Caco-2 (cell line): ENCODE measurements around the gene BTBD9. TPM values are rescaled to one million over a fixed set of nuclear protein-coding genes. Genes with fewer than 3 reads are reported as not detected.

Source experiments
- BruUV-seq: library from RNA; stranded (reverse); fragments of 400-500 nt; replicated peaks from 2 replicates; lab custom pipeline; 2021; lab: Mats Ljungman, UMichigan
- CTCF ChIA-PET: fragments of 300-600 bp; sonication (Branson Sonifier 250); formaldehyde crosslinking; loops from one replicate; lab custom pipeline; 2022; ENCODE audit warnings: antibody characterized with exemption; lab: Charles Lee
- POLR2A ChIA-PET: fragments of 300-600 bp; sonication (Branson Sonifier 250); formaldehyde crosslinking; loops from one replicate; lab custom pipeline; 2022; ENCODE audit warnings: antibody characterized with exemption; lab: Charles Lee
- DNase-seq, 2 experiments: peaks; one replicate each; pipeline versions ENCODE4 v3.0.0 to v3.0.0-alpha.2; 2020 to 2022
- H3K27me3 ChIP-seq: replicated peaks from 2 replicates; pipeline ENCODE4 v1.6.0; 2011; ENCODE audit warnings: low read length; ENCODE audit not compliant: control insufficient read depth, insufficient read depth
- H3K36me3 ChIP-seq: 2 replicates; pipeline ENCODE4 v1.5.1; 2011; ENCODE audit warnings: low read length; ENCODE audit not compliant: control insufficient read depth, insufficient read depth
- H3K4me1 ChIP-seq: fragments of 250-450 bp; sonication (Bioruptor Pico); 2 replicates; pipeline ENCODE4 v1.5.1; 2020; ENCODE audit warnings: mild to moderate bottlenecking
- H3K4me3 ChIP-seq: 2 replicates; pipeline ENCODE4 v1.5.1; 2011; ENCODE audit warnings: low read depth, mild to moderate bottlenecking, control low read depth, low read length
- H3K9me3 ChIP-seq: fragments of 250-450 bp; sonication (Bioruptor Pico); 2 replicates; pipeline ENCODE4 v1.5.1; 2020; ENCODE audit warnings: mild to moderate bottlenecking, moderate library complexity
- H3K27ac Mint-ChIP-seq: one replicate; pipeline ENCODE4 v1.8.0; 2022; ENCODE audit warnings: mixed read lengths; ENCODE audit not compliant: unreplicated experiment
- H3K27me3 Mint-ChIP-seq: one replicate; pipeline ENCODE4 v1.8.0; 2022; ENCODE audit warnings: mixed read lengths; ENCODE audit not compliant: insufficient read depth, unreplicated experiment
- H3K36me3 Mint-ChIP-seq: one replicate; pipeline ENCODE4 v1.8.0; 2022; ENCODE audit warnings: mild to moderate bottlenecking, mixed read lengths; ENCODE audit not compliant: insufficient read depth, unreplicated experiment
- H3K4me1 Mint-ChIP-seq: one replicate; pipeline ENCODE4 v1.8.0; 2022; ENCODE audit warnings: low read depth, mixed read lengths; ENCODE audit not compliant: unreplicated experiment
- H3K4me3 Mint-ChIP-seq: one replicate; pipeline ENCODE4 v1.8.0; 2022; ENCODE audit warnings: mild to moderate bottlenecking, moderate library complexity, mixed read lengths; ENCODE audit not compliant: unreplicated experiment
- H3K9me3 Mint-ChIP-seq: one replicate; pipeline ENCODE4 v1.8.0; 2022; ENCODE audit warnings: mixed read lengths; ENCODE audit not compliant: unreplicated experiment
- intact Hi-C: fragments of 100-400 bp; cut with micrococcal nuclease; formaldehyde crosslinking; loops from one replicate; pipeline ENCODE4 v1.10.0; 2022; ENCODE audit not compliant: unreplicated experiment
- total RNA-seq: library from RNA; stranded (reverse); gene quantifications from 2 replicates; pipeline ENCODE4 v1.2.3, GENCODE V29; 2022
- TF ChIP-seq, protein P1 (sequence below), 2 experiments: fragments of 200-600 bp in 1 of 2; IDR thresholded peaks; 1 replicate in 1 of 2; 2 replicates in 1 of 2; pipeline versions ENCODE4 v1.5.1 to v1.8.0; 2011 to 2022; ENCODE audit warnings: antibody characterized with exemption in 1 of 2, control low read depth in 1 of 2, inconsistent platforms in 1 of 2, low read depth in 1 of 2, low read length in 1 of 2, mild to moderate bottlenecking in 1 of 2, moderate library complexity in 1 of 2; ENCODE audit not compliant: insufficient read depth in 1 of 2, severe bottlenecking in 1 of 2, unreplicated experiment in 1 of 2

BTBD9 gene
- total RNA-seq, 1 experiment from 2014 or later, result 19.6 TPM

DNA sequence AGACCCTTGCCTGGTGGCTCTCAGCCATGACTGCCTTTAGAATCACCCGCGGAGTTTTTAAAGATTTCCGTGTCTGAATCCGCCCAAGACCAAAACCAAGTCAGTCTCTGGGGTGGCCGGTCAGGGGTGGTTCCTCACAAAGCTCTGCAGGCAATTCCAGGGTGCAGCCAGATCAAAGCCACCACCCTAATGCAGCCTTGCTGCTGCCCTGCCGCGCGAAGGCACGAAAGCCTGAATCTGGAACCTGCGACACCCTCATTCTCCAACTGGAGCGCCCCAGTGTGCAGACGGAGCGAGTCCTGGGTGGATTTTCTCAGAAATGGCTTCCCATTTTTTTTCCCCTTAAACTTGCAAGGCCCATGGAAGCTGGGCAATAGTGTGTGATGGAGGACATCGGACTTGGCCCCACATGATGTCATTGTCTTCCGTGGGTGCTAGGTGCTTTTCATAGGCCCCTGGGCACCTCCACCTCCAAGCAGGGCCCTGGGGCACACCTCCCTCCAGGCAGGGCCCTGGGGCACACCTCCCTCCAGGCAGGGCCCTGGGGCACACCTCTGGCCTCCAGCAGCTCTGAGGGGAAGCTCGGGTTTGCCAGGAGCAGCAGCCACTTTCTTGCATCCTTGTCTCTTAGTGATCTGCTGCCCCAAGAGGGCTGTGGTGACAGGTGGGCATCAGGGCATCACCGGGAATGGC is 477.1 kb downstream of the BTBD9 start:
- Histone ChIP-seq H3K9me3 (no peaks in the 10 kb centered on the region), H3K27me3 (no peaks in the 10 kb centered on the region; the same call in 1 of the 2 replicates), H3K4me1 (no peaks in the 10 kb centered on the region), H3K4me3 (no peak overlapping the region), H3K36me3 (no peaks in the 10 kb centered on the region)
- no peaks in the 10 kb centered on the region for H3K9me3 Mint-ChIP-seq
- no peak overlapping the region for H3K27ac Mint-ChIP-seq
- CTCF ChIA-PET, result no interaction called here
- intact Hi-C loops, result no loop called here
- BruUV-seq, result no TSS peak
- POLR2A ChIA-PET, result no interaction called here
- H3K4me3 Mint-ChIP-seq, result no peak overlapping the region
- no peak for DNase-seq
- H3K4me1 Mint-ChIP-seq, result no peaks in the 10 kb centered on the region
- no peaks in the 10 kb centered on the region for H3K27me3 Mint-ChIP-seq
- TF ChIP-seq, protein P1, sequence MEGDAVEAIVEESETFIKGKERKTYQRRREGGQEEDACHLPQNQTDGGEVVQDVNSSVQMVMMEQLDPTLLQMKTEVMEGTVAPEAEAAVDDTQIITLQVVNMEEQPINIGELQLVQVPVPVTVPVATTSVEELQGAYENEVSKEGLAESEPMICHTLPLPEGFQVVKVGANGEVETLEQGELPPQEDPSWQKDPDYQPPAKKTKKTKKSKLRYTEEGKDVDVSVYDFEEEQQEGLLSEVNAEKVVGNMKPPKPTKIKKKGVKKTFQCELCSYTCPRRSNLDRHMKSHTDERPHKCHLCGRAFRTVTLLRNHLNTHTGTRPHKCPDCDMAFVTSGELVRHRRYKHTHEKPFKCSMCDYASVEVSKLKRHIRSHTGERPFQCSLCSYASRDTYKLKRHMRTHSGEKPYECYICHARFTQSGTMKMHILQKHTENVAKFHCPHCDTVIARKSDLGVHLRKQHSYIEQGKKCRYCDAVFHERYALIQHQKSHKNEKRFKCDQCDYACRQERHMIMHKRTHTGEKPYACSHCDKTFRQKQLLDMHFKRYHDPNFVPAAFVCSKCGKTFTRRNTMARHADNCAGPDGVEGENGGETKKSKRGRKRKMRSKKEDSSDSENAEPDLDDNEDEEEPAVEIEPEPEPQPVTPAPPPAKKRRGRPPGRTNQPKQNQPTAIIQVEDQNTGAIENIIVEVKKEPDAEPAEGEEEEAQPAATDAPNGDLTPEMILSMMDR (IDR thresholded peaks at IDR 0.05; ENCODE audit: insufficient read depth in 1 of 2, low read depth in 1 of 2, low read length in 1 of 2, severe bottlenecking in 1 of 2, unreplicated experiment in 1 of 2), result no peak
- H3K36me3 Mint-ChIP-seq, result peaks cover 59% of the 10 kb centered on the region

DNA sequence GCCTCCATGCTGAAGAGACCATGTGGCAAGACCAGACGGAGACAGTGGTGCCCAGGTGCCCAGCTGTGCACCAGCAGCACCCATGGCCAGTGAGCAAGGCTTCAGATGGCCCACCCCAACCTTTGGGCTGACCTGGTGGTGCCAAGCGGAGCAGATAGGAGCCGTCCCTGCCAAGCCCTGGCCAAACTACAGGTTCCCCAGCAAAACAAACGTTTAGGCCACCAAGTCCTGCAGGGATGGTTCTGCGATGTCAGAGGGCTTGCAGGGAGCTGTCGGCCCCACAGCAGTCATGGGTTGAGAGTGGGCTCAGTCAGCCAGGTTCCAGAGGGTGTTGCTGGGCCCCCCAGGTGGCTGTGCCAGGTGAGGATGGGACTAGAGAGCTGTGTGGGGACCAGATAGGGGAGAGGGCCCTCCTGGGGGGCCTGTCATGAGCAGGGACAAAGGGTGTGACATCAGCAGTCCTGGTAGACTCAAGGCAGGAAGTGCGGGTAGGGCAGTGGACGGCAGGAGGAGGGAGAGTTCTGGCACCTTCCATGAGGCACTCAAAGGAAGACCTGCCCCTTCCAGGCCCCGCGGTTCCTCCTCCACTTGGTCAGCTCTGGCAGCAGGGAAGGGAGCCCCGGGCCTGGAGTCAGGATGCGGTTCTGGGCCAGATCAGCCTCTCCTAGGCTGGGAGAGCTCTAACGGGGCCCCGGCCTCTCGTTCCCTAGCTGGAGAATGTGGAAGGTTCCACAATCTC is 477.8 kb downstream of the BTBD9 start:
- Mint-ChIP-seq H3K4me1 (no peaks in the 10 kb centered on the region), H3K27me3 (no peaks in the 10 kb centered on the region), H3K4me3 (no peak overlapping the region), H3K36me3 (peaks cover 57% of the 10 kb centered on the region), H3K9me3 (no peaks in the 10 kb centered on the region), H3K27ac (no peak overlapping the region)
- H3K27me3 ChIP-seq, result no peaks in the 10 kb centered on the region; the same call in 1 of the 2 replicates
- TF ChIP-seq, protein P1 (IDR thresholded peaks at IDR 0.05; ENCODE audit: insufficient read depth in 1 of 2, low read depth in 1 of 2, low read length in 1 of 2, severe bottlenecking in 1 of 2, unreplicated experiment in 1 of 2), result no peak
- ChIA-PET POLR2A (no interaction called here), CTCF (no interaction called here)
- no peaks in the 10 kb centered on the region for H3K9me3 ChIP-seq
- no peak overlapping the region for H3K4me3 ChIP-seq
- H3K36me3 ChIP-seq, result no peaks in the 10 kb centered on the region
- no TSS peak for BruUV-seq
- intact Hi-C loops, result no loop called here
- H3K4me1 ChIP-seq, result no peaks in the 10 kb centered on the region
- no peak for DNase-seq

DNA sequence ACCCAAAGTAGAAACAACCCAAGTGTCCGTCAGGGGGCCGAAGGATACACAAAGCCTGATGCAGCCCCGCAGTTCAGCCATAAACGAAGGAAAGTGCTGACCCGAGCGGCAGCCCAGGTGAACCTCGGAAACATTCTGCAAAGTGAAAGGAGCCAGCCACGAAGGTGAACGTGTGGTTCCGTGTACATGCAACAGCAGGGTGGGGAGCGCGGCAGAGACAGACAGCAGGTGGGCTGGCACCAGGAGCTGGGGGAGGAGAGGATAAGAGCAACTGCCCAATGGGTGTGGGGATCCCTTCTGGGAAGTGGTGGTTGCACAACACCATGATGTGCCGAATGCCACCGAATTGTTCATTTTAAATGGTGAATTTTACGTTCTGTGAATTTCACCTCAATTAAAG is 478.4 kb downstream of the BTBD9 start:
- BruUV-seq, result no TSS peak
- Histone ChIP-seq H3K4me3 (no peak overlapping the region), H3K4me1 (no peaks in the 10 kb centered on the region), H3K36me3 (no peaks in the 10 kb centered on the region), H3K9me3 (no peaks in the 10 kb centered on the region), H3K27me3 (no peaks in the 10 kb centered on the region; the same call in 1 of the 2 replicates)
- TF ChIP-seq, protein P1 (IDR thresholded peaks at IDR 0.05; ENCODE audit: insufficient read depth in 1 of 2, low read depth in 1 of 2, low read length in 1 of 2, severe bottlenecking in 1 of 2, unreplicated experiment in 1 of 2), result no peak
- intact Hi-C loops, result no loop called here
- DNase-seq, result no peak
- no peaks in the 10 kb centered on the region for H3K9me3 Mint-ChIP-seq
- peaks cover 54% of the 10 kb centered on the region for H3K36me3 Mint-ChIP-seq
- H3K27ac Mint-ChIP-seq, result no peak overlapping the region
- H3K27me3 Mint-ChIP-seq, result no peaks in the 10 kb centered on the region
- POLR2A ChIA-PET, result no interaction called here
- CTCF ChIA-PET, result no interaction called here
- no peak overlapping the region for H3K4me3 Mint-ChIP-seq
- no peaks in the 10 kb centered on the region for H3K4me1 Mint-ChIP-seq
